H1 (cell line): ENCODE results near the gene RAD51B. TPM values are rescaled to one million over a fixed set of nuclear protein-coding genes. Genes with fewer than 3 reads are reported as not detected.

Experiments used
- CTCF ChIA-PET: fragments of 300-600 bp; sonication (Branson Sonifier 250); formaldehyde crosslinking; loops from one replicate; lab custom pipeline; 2021; ENCODE audit not compliant: partially characterized antibody; lab: Charles Lee
- POLR2A ChIA-PET: fragments of 300-600 bp; sonication (Branson Sonifier 250); formaldehyde crosslinking; loops from one replicate; lab custom pipeline; 2021; ENCODE audit warnings: inconsistent platforms; ENCODE audit not compliant: partially characterized antibody; lab: Charles Lee
- DNase-seq, 2 experiments: peaks; one replicate each; pipeline versions ENCODE4 v3.0.0 to v3.0.0-alpha.2; 2010 to 2022; ENCODE audit warnings: low spot score in 2 of 2, low read depth in 1 of 2, mixed read lengths in 1 of 2
- FAIRE-seq: peaks from 2 replicates; lab custom pipeline; 2011; peaks lifted over from hg19 to GRCh38; lab: Jason Lieb, UNC
- H2AFZ ChIP-seq: 2 replicates; pipeline ENCODE4 v1.8.1; 2012; ENCODE audit warnings: low read length, inconsistent platforms
- H2AK5ac ChIP-seq: 2 replicates; pipeline ENCODE4 v1.6.1; 2013; ENCODE audit warnings: low read depth, low read length
- H2BK120ac ChIP-seq: replicated peaks from 2 replicates; pipeline ENCODE3; 2013; ENCODE audit warnings: low read depth, low read length, inconsistent platforms
- H2BK12ac ChIP-seq: 2 replicates; pipeline ENCODE4 v1.6.1; 2013; ENCODE audit warnings: low read depth, low read length
- H2BK15ac ChIP-seq: 2 replicates; pipeline ENCODE4 v1.6.1; 2013; ENCODE audit warnings: low read length
- H2BK20ac ChIP-seq: 2 replicates; pipeline ENCODE4 v1.6.1; 2013; ENCODE audit warnings: low read length
- H2BK5ac ChIP-seq: 2 replicates; pipeline ENCODE4 v1.6.1; 2013; ENCODE audit warnings: low read depth, low read length
- H3K14ac ChIP-seq: 2 replicates; pipeline ENCODE4 v1.6.1; 2013; ENCODE audit warnings: inconsistent platforms; ENCODE audit not compliant: insufficient read length
- H3K18ac ChIP-seq: 2 replicates; pipeline ENCODE4 v1.6.1; 2013; ENCODE audit warnings: low read length; ENCODE audit errors: extremely low read depth
- H3K23ac ChIP-seq: 2 replicates; pipeline ENCODE4 v1.6.1; 2013; ENCODE audit warnings: inconsistent platforms; ENCODE audit not compliant: insufficient read length
- H3K23me2 ChIP-seq: 2 replicates; pipeline ENCODE4 v1.6.1; 2013; ENCODE audit warnings: low read depth, low read length
- H3K27ac ChIP-seq: 2 replicates; pipeline ENCODE4 v1.6.1; 2011; ENCODE audit warnings: low read depth, low read length, inconsistent platforms
- H3K27me3 ChIP-seq, 4 experiments: replicated peaks in 1 of 4; 1 replicate in 1 of 4; 2 replicates in 3 of 4; pipeline versions ENCODE4 v1.6.1 to v1.8.1; 2011 to 2013; ENCODE audit warnings: low read length in 3 of 4, mild to moderate bottlenecking in 3 of 4, inconsistent platforms in 2 of 4, mixed read lengths in 2 of 4, moderate library complexity in 1 of 4; ENCODE audit not compliant: control insufficient read depth in 3 of 4, insufficient read depth in 3 of 4; ENCODE audit errors: extremely low read depth in 1 of 4
- H3K36me3 ChIP-seq, 4 experiments: 2 replicates each; pipeline versions ENCODE4 v1.6.1 to v1.8.1; 2011 to 2013; ENCODE audit warnings: mild to moderate bottlenecking in 4 of 4, low read length in 3 of 4, moderate library complexity in 2 of 4, control low read depth in 1 of 4, inconsistent platforms in 1 of 4; ENCODE audit not compliant: insufficient read depth in 4 of 4, control insufficient read depth in 2 of 4
- H3K4ac ChIP-seq: replicated peaks from 2 replicates; pipeline ENCODE3; 2013; ENCODE audit warnings: low read length, low read depth, mixed read lengths, inconsistent platforms; ENCODE audit not compliant: insufficient read length
- H3K4me1 ChIP-seq, 4 experiments: replicated peaks in 1 of 4; 1 replicate in 1 of 4; 2 replicates in 3 of 4; pipeline versions ENCODE4 v1.6.1 to v1.8.1; 2011 to 2013; ENCODE audit warnings: low read length in 3 of 4, inconsistent platforms in 2 of 4, mixed read lengths in 1 of 4; ENCODE audit not compliant: insufficient read depth in 4 of 4, control insufficient read depth in 3 of 4
- H3K4me2 ChIP-seq, 2 experiments: 2 replicates each; pipeline versions ENCODE4 v1.6.1 to v1.8.1; 2011 to 2013; ENCODE audit warnings: low read depth in 2 of 2, low read length in 2 of 2, control low read depth in 1 of 2, inconsistent platforms in 1 of 2, mild to moderate bottlenecking in 1 of 2; ENCODE audit not compliant: insufficient read depth in 1 of 2
- H3K4me3 ChIP-seq, 4 experiments: fragments of 200-600, 300-600 bp in 1 of 4; sonication (generic), shearing (Covaris generic), sonication (Bioruptor Twin) in 1 of 4; 2 replicates each; pipeline versions ENCODE4 v1.5.1 to v1.8.1; 2011 to 2016; ENCODE audit warnings: low read length in 4 of 4, low read depth in 3 of 4, control low read depth in 2 of 4, inconsistent platforms in 2 of 4, mild to moderate bottlenecking in 2 of 4, mixed read lengths in 1 of 4, moderate library complexity in 1 of 4; ENCODE audit not compliant: insufficient read depth in 2 of 4; ENCODE audit errors: extremely low read depth in 1 of 4
- H3K56ac ChIP-seq: replicated peaks from 2 replicates; pipeline ENCODE3; 2013; ENCODE audit warnings: low read depth, mild to moderate bottlenecking, mixed read lengths, low read length, inconsistent platforms; ENCODE audit not compliant: insufficient read length
- H3K79me1 ChIP-seq: 2 replicates; pipeline ENCODE4 v1.6.1; 2013; ENCODE audit warnings: low read depth, low read length, control low read depth
- H3K79me2 ChIP-seq, 2 experiments: 2 replicates each; pipeline versions ENCODE4 v1.6.1 to v1.8.1; 2012 to 2013; ENCODE audit warnings: low read length in 2 of 2, mild to moderate bottlenecking in 2 of 2, inconsistent platforms in 1 of 2; ENCODE audit not compliant: insufficient read depth in 2 of 2, control insufficient read depth in 1 of 2
- H3K9ac ChIP-seq, 4 experiments: replicated peaks in 1 of 4; 1 replicate in 1 of 4; 2 replicates in 3 of 4; pipeline versions ENCODE4 v1.6.1 to v1.8.1; 2011 to 2013; ENCODE audit warnings: low read depth in 3 of 4, low read length in 3 of 4, control low read depth in 2 of 4, mild to moderate bottlenecking in 2 of 4, moderate library complexity in 2 of 4, inconsistent platforms in 1 of 4; ENCODE audit errors: extremely low read depth in 1 of 4
- H3K9me3 ChIP-seq, 2 experiments: 2 replicates each; pipeline versions ENCODE4 v1.6.1 to v1.8.1; 2012 to 2013; ENCODE audit warnings: mild to moderate bottlenecking in 2 of 2, moderate library complexity in 2 of 2, control low read depth in 1 of 2, inconsistent platforms in 1 of 2, low read depth in 1 of 2, low read length in 1 of 2, mixed read lengths in 1 of 2; ENCODE audit not compliant: insufficient read depth in 2 of 2
- H4K20me1 ChIP-seq, 2 experiments: replicated peaks in 1 of 2; 2 replicates each; pipeline versions ENCODE3 to v1.8.1; 2011 to 2013; ENCODE audit warnings: inconsistent platforms in 2 of 2, low read length in 2 of 2, mild to moderate bottlenecking in 1 of 2; ENCODE audit not compliant: insufficient read depth in 2 of 2, control insufficient read depth in 1 of 2
- H4K5ac ChIP-seq: 2 replicates; pipeline ENCODE4 v1.6.1; 2013; ENCODE audit warnings: low read length, low read depth, mixed read lengths, inconsistent platforms; ENCODE audit not compliant: insufficient read length
- H4K8ac ChIP-seq: 2 replicates; pipeline ENCODE4 v1.8.0; 2013; ENCODE audit warnings: mild to moderate bottlenecking, moderate library complexity, low read length, inconsistent platforms; ENCODE audit not compliant: insufficient read depth; ENCODE audit errors: extremely low read depth
- H4K91ac ChIP-seq: replicated peaks from 2 replicates; pipeline ENCODE3; 2013; ENCODE audit warnings: low read length, mixed read lengths, inconsistent platforms; ENCODE audit not compliant: insufficient read length
- JUND ChIP-seq: IDR thresholded peaks from 2 replicates; pipeline ENCODE4 v1.6.1; 2011; ENCODE audit warnings: mild to moderate bottlenecking, improper control_type of control experiment, low read length
- whole genome bisulfite sequencing, 2 experiments: shearing (Covaris generic) in 1 of 2; methylation state at CpG; one replicate each; pipeline versions ENCODE4 v1.1.6 to v1.1.7; 2013 to 2015; ENCODE audit warnings: low lambda C conversion rate in 2 of 2, mixed read lengths in 2 of 2, inconsistent platforms in 1 of 2, low coverage in 1 of 2, missing lambda C conversion rate in 1 of 2; ENCODE audit not compliant: insufficient replicate concordance in 2 of 2, insufficient coverage in 1 of 2, insufficient read length in 1 of 2; ENCODE audit errors: extremely low coverage in 1 of 2, missing lambda C conversion rate in 1 of 2; 5-methylcytosine and 5-hydroxymethylcytosine counted together
- polyA plus RNA-seq, 7 experiments: library from polyadenylated mRNA; depleted of rRNA in 3 of 7; stranded (reverse) in 5 of 7; unstranded in 2 of 7; fragments of >200 nt in 5 of 7; fragments of 200-250 nt in 2 of 7; gene quantifications; 1 replicate in 5 of 7; 2 replicates in 1 of 7; 4 replicates in 1 of 7; pipeline versions ENCODE4 v1.2.1 to v1.2.3, GENCODE V29; 2011 to 2013; ENCODE audit warnings: missing spikeins in 2 of 7, mixed read lengths in 2 of 7
- total RNA-seq: library from RNA; stranded (reverse); fragmentation: NEBNext Ultra II Directional; extraction: Animal tissue kit (Norgen Biotek cat#: 25700); gene quantifications from 2 replicates; pipeline ENCODE4 v1.2.1, GENCODE V29; 2021

The RAD51B gene
- total and polyA plus RNA-seq, 2 of the 8 experiments (the other 6 are each of a cell fraction or from before 2014, with no cell fraction given): 3.9 to 14.9 TPM

GRCh38 chr14:68749487-68750475 lies 930.2 kb downstream of the RAD51B start:
- no peak overlapping the region for H2BK20ac ChIP-seq
- H3K4me1 ChIP-seq: no peaks in the 10 kb centered on the region; a peak in 1 of 7 replicates
- H2AFZ ChIP-seq: no peak overlapping the region
- no peak overlapping the region for H3K4ac ChIP-seq
- no peak overlapping the region for H4K8ac ChIP-seq
- no peaks in the 10 kb centered on the region for H4K20me1 ChIP-seq
- CTCF ChIA-PET: interaction anchor here (1.3 to 1.5 kb wide), 3 partner anchors 9 to 26 kb away, joined by 5 to 7 read pairs (median 6); no protein-coding TSS in a partner anchor
- H3K4me2 ChIP-seq: no peak overlapping the region
- H3K27ac ChIP-seq: no peak overlapping the region
- H4K91ac ChIP-seq: peak overlapping the region; percentile 12
- H2BK120ac ChIP-seq: no peak overlapping the region
- no peak overlapping the region for H2BK5ac ChIP-seq
- FAIRE-seq (no peak), DNase-seq (no peak)
- H3K79me1 ChIP-seq: no peaks in the 10 kb centered on the region
- no peaks in the 10 kb centered on the region for H3K23me2 ChIP-seq
- H3K27me3 ChIP-seq: no peaks in the 10 kb centered on the region
- POLR2A ChIA-PET: interaction anchor here (0.7 to 1.4 kb wide), 2 partner anchors 44 to 811 kb away, joined by 3 to 4 read pairs; partner anchors contain the start of gene ZFP36L1
- H2BK15ac ChIP-seq: no peak overlapping the region
- no peak overlapping the region for H2BK12ac ChIP-seq
- no peak overlapping the region for H3K56ac ChIP-seq
- no peak overlapping the region for H3K9ac ChIP-seq
- H3K18ac ChIP-seq: no peak overlapping the region; the same call in 1 of the 2 replicates
- WGBS, 2 experiments: 86% methylated on average over 11 of the region's 11 CpGs; no CpG with 5 or more reads in 1 of the 2 experiments
- TF ChIP-seq JUND: no peak
- no peaks in the 10 kb centered on the region for H3K79me2 ChIP-seq
- no peaks in the 10 kb centered on the region for H3K36me3 ChIP-seq
- H2AK5ac ChIP-seq: no peak overlapping the region
- no peak overlapping the region for H4K5ac ChIP-seq
- no peak overlapping the region for H3K4me3 ChIP-seq
- H3K23ac ChIP-seq: no peak overlapping the region
- no peak overlapping the region for H3K14ac ChIP-seq
- H3K9me3 ChIP-seq: no peaks in the 10 kb centered on the region
